ENCODE results near the gene ZNF627. TPM values are rescaled to one million over a fixed set of nuclear protein-coding genes. Genes with fewer than 3 reads are reported as not detected.
"Not testable (repeated sequence)": the region's sequence is repeated elsewhere in the genome, so short reads cannot be mapped to it uniquely, and the experiment has no call there.

Gene ZNF627
- total and polyA plus RNA-seq, 4 donors = 30.2 to 43.3 (median 37.9) TPM

GRCh38 chr19:11617180-11618062 lies 20.1 kb downstream of the ZNF627 start:
- WGBS (ENCODE audit: insufficient coverage) = 100% methylated on average over 6 of the region's 19 CpGs
- no peak overlapping the region for H3K27ac ChIP-seq (ENCODE audit: low read depth, low read length)
- H3K36me3 ChIP-seq (ENCODE audit: control insufficient read depth, insufficient read depth, low read length) = peaks cover 58% of the 10 kb centered on the region
- H3K27me3 ChIP-seq (ENCODE audit: control insufficient read depth, insufficient read depth, low read length) = no peaks in the 10 kb centered on the region
- H3K4me1 ChIP-seq (ENCODE audit: control insufficient read depth, insufficient read depth, low read length) = no peaks in the 10 kb centered on the region
- no peak for DNase-seq (ENCODE audit: low read depth in 4 of 6, low spot score in 6 of 6)
- H3K9me3 ChIP-seq (ENCODE audit: control insufficient read depth, insufficient read depth, low read length) = peaks cover 11% of the 10 kb centered on the region
- H3K4me3 ChIP-seq (ENCODE audit: low read depth, low read length) = no peak overlapping the region

- WGBS (ENCODE audit: insufficient coverage) = no CpG with 5 or more reads among the region's 4 CpGs
- Histone ChIP-seq H3K36me3 (ENCODE audit: control insufficient read depth, insufficient read depth, low read length) (peaks cover 43% of the 10 kb centered on the region), H3K27ac (ENCODE audit: low read depth, low read length) (no peak overlapping the region), H3K4me1 (ENCODE audit: control insufficient read depth, insufficient read depth, low read length) (peaks cover 5% of the 10 kb centered on the region), H3K9me3 (ENCODE audit: control insufficient read depth, insufficient read depth, low read length) (peaks cover 11% of the 10 kb centered on the region), H3K27me3 (ENCODE audit: control insufficient read depth, insufficient read depth, low read length) (peaks cover 7% of the 10 kb centered on the region), H3K4me3 (ENCODE audit: low read depth, low read length) (no peak overlapping the region)
- DNase-seq (ENCODE audit: low read depth in 4 of 6, low spot score in 6 of 6) = no peak
These were observed 23.3 kb downstream of the ZNF627 start for GRCh38 chr19:11620553-11620952.

GRCh38 chr19:11622401-11622800 lies 25.1 kb downstream of the ZNF627 start:
- not testable (repeated sequence) for H3K4me3 ChIP-seq (ENCODE audit: low read depth, low read length); H3K4me1 ChIP-seq (ENCODE audit: control insufficient read depth, insufficient read depth, low read length); DNase-seq (ENCODE audit: low read depth in 4 of 6, low spot score in 6 of 6); H3K9me3 ChIP-seq (ENCODE audit: control insufficient read depth, insufficient read depth, low read length); H3K27me3 ChIP-seq (ENCODE audit: control insufficient read depth, insufficient read depth, low read length); H3K27ac ChIP-seq (ENCODE audit: low read depth, low read length)
- WGBS (ENCODE audit: insufficient coverage) = 25% methylated on average over 1 of the region's 3 CpGs
- peaks cover 27% of the 10 kb centered on the region for H3K36me3 ChIP-seq (ENCODE audit: control insufficient read depth, insufficient read depth, low read length)

- WGBS (ENCODE audit: insufficient coverage) = no CpG with 5 or more reads among the region's 4 CpGs
- Histone ChIP-seq H3K4me1 (ENCODE audit: control insufficient read depth, insufficient read depth, low read length) (peaks cover 5% of the 10 kb centered on the region), H3K27me3 (ENCODE audit: control insufficient read depth, insufficient read depth, low read length) (peaks cover 7% of the 10 kb centered on the region), H3K4me3 (ENCODE audit: low read depth, low read length) (no peak overlapping the region), H3K36me3 (ENCODE audit: control insufficient read depth, insufficient read depth, low read length) (peaks cover 18% of the 10 kb centered on the region), H3K27ac (ENCODE audit: low read depth, low read length) (no peak overlapping the region), H3K9me3 (ENCODE audit: control insufficient read depth, insufficient read depth, low read length) (no peaks in the 10 kb centered on the region)
- no peak for DNase-seq (ENCODE audit: low read depth in 4 of 6, low spot score in 6 of 6)
These were observed 26.8 kb downstream of the ZNF627 start for GRCh38 chr19:11624069-11624463.

GRCh38 chr19:11626252-11626651 lies 29.0 kb downstream of the ZNF627 start:
- Histone ChIP-seq H3K36me3 (ENCODE audit: control insufficient read depth, insufficient read depth, low read length) (peaks cover 3% of the 10 kb centered on the region), H3K27me3 (ENCODE audit: control insufficient read depth, insufficient read depth, low read length) (peaks cover 7% of the 10 kb centered on the region), H3K4me3 (ENCODE audit: low read depth, low read length) (no peak overlapping the region), H3K4me1 (ENCODE audit: control insufficient read depth, insufficient read depth, low read length) (peaks cover 5% of the 10 kb centered on the region), H3K9me3 (ENCODE audit: control insufficient read depth, insufficient read depth, low read length) (no peaks in the 10 kb centered on the region), H3K27ac (ENCODE audit: low read depth, low read length) (no peak overlapping the region)
- DNase-seq (ENCODE audit: low read depth in 4 of 6, low spot score in 6 of 6) = peak in 1 of 6 donors; percentile 9
- WGBS (ENCODE audit: insufficient coverage) = 63% methylated on average over 15 of the region's 15 CpGs

- no peaks in the 10 kb centered on the region for H3K27me3 ChIP-seq (ENCODE audit: control insufficient read depth, insufficient read depth, low read length)
- no peak overlapping the region for H3K27ac ChIP-seq (ENCODE audit: low read depth, low read length)
- 85% methylated on average over 9 of the region's 9 CpGs for WGBS (ENCODE audit: insufficient coverage)
- H3K9me3 ChIP-seq (ENCODE audit: control insufficient read depth, insufficient read depth, low read length) = peaks cover 3% of the 10 kb centered on the region
- DNase-seq (ENCODE audit: low read depth in 4 of 6, low spot score in 6 of 6) = no peak
- no peaks in the 10 kb centered on the region for H3K36me3 ChIP-seq (ENCODE audit: control insufficient read depth, insufficient read depth, low read length)
- no peaks in the 10 kb centered on the region for H3K4me1 ChIP-seq (ENCODE audit: control insufficient read depth, insufficient read depth, low read length)
- H3K4me3 ChIP-seq (ENCODE audit: low read depth, low read length) = no peak overlapping the region
These were observed 35.9 kb downstream of the ZNF627 start for GRCh38 chr19:11633223-11633622.

GRCh38 chr19:11634018-11634662 lies 36.9 kb downstream of the ZNF627 start:
- not testable (repeated sequence) for H3K4me1 ChIP-seq (ENCODE audit: control insufficient read depth, insufficient read depth, low read length); DNase-seq (ENCODE audit: low read depth in 4 of 6, low spot score in 6 of 6); H3K4me3 ChIP-seq (ENCODE audit: low read depth, low read length); H3K9me3 ChIP-seq (ENCODE audit: control insufficient read depth, insufficient read depth, low read length); H3K36me3 ChIP-seq (ENCODE audit: control insufficient read depth, insufficient read depth, low read length); H3K27me3 ChIP-seq (ENCODE audit: control insufficient read depth, insufficient read depth, low read length); H3K27ac ChIP-seq (ENCODE audit: low read depth, low read length)
- no CpG with 5 or more reads among the region's 3 CpGs for WGBS (ENCODE audit: insufficient coverage)

- no peaks in the 10 kb centered on the region for H3K36me3 ChIP-seq (ENCODE audit: control insufficient read depth, insufficient read depth, low read length)
- DNase-seq (ENCODE audit: low read depth in 4 of 6, low spot score in 6 of 6) = no peak
- H3K9me3 ChIP-seq (ENCODE audit: control insufficient read depth, insufficient read depth, low read length) = no peaks in the 10 kb centered on the region
- 0% methylated on average over 4 of the region's 7 CpGs for WGBS (ENCODE audit: insufficient coverage)
- H3K27me3 ChIP-seq (ENCODE audit: control insufficient read depth, insufficient read depth, low read length) = no peaks in the 10 kb centered on the region
- H3K4me3 ChIP-seq (ENCODE audit: low read depth, low read length) = peak overlapping the region; percentile 79
- H3K27ac ChIP-seq (ENCODE audit: low read depth, low read length) = no peak overlapping the region
- peaks cover 11% of the 10 kb centered on the region for H3K4me1 ChIP-seq (ENCODE audit: control insufficient read depth, insufficient read depth, low read length)
These were observed 41.9 kb downstream of the ZNF627 start for GRCh38 chr19:11639245-11639601.

- WGBS (ENCODE audit: insufficient coverage) = under 1% methylated on average over 51 of the region's 55 CpGs
These were observed 42.6 kb downstream of the ZNF627 start for GRCh38 chr19:11639602-11640471.

More at GRCh38 chr19:11639602-11640471, 42.6 kb downstream of the ZNF627 start:
- no peaks in the 10 kb centered on the region for H3K36me3 ChIP-seq (ENCODE audit: control insufficient read depth, insufficient read depth, low read length)
- H3K27ac ChIP-seq (ENCODE audit: low read depth, low read length) = peak overlapping the region; percentile 47
- H3K4me3 ChIP-seq (ENCODE audit: low read depth, low read length) = peak overlapping the region; percentile 79
- DNase-seq (ENCODE audit: low read depth in 4 of 6, low spot score in 6 of 6) = peak; percentile 86 to 99 (median 94)
- H3K4me1 ChIP-seq (ENCODE audit: control insufficient read depth, insufficient read depth, low read length) = peaks cover 11% of the 10 kb centered on the region
- no peaks in the 10 kb centered on the region for H3K27me3 ChIP-seq (ENCODE audit: control insufficient read depth, insufficient read depth, low read length)
- no peaks in the 10 kb centered on the region for H3K9me3 ChIP-seq (ENCODE audit: control insufficient read depth, insufficient read depth, low read length)
